Hepatocyte (in vitro differentiated cells): ENCODE data around the gene MEG3.

Experiments used
- EZH2 ChIP-seq: fragments of 200-600 bp; sonication (generic); IDR thresholded peaks from 2 replicates; pipeline ENCODE4 v1.6.1; 2016; ENCODE audit warnings: antibody characterized with exemption, mild to moderate bottlenecking, borderline replicate concordance
- EZH2phosphoT487 ChIP-seq: fragments of 200-600 bp; sonication (generic); IDR thresholded peaks from one replicate; pipeline ENCODE4 v1.6.1; 2018; ENCODE audit warnings: antibody characterized with exemption, mild to moderate bottlenecking, low read depth, moderate library complexity; ENCODE audit not compliant: unreplicated experiment, severe bottlenecking
- TF ChIP-seq, protein P1 (sequence below): fragments of 200-600 bp; sonication (generic); IDR thresholded peaks from 2 replicates; pipeline ENCODE4 v1.5.1; 2016; ENCODE audit warnings: antibody characterized with exemption, mild to moderate bottlenecking; ENCODE audit not compliant: poor library complexity

DNA sequence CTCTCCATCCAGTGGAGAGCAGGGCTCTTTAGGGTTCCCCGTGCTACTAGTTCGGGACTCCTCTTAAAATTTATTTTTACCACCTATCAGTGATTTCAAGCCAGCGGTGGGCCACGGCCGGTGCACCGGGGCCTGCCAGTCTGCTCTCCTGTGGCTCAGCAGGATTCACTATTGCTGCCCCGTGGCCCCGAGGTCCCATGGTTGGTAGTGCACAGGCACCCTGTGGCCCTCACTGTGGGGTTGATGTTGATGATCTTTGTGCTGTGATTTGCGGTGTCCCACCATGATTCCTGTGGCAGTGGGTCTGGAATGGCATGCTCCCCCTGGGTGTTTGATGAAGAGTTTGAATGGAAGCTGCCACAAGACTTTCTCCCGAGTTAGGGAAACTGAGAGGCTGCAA, 12.6 kb upstream of the MEG3 start:
- TF ChIP-seq, protein P1, sequence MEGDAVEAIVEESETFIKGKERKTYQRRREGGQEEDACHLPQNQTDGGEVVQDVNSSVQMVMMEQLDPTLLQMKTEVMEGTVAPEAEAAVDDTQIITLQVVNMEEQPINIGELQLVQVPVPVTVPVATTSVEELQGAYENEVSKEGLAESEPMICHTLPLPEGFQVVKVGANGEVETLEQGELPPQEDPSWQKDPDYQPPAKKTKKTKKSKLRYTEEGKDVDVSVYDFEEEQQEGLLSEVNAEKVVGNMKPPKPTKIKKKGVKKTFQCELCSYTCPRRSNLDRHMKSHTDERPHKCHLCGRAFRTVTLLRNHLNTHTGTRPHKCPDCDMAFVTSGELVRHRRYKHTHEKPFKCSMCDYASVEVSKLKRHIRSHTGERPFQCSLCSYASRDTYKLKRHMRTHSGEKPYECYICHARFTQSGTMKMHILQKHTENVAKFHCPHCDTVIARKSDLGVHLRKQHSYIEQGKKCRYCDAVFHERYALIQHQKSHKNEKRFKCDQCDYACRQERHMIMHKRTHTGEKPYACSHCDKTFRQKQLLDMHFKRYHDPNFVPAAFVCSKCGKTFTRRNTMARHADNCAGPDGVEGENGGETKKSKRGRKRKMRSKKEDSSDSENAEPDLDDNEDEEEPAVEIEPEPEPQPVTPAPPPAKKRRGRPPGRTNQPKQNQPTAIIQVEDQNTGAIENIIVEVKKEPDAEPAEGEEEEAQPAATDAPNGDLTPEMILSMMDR: no peak
- TF ChIP-seq EZH2 (no peak), EZH2phosphoT487 (no peak)
